Measurements from ENCODE around the gene ADRA1B.

The ADRA1B gene

DNA sequence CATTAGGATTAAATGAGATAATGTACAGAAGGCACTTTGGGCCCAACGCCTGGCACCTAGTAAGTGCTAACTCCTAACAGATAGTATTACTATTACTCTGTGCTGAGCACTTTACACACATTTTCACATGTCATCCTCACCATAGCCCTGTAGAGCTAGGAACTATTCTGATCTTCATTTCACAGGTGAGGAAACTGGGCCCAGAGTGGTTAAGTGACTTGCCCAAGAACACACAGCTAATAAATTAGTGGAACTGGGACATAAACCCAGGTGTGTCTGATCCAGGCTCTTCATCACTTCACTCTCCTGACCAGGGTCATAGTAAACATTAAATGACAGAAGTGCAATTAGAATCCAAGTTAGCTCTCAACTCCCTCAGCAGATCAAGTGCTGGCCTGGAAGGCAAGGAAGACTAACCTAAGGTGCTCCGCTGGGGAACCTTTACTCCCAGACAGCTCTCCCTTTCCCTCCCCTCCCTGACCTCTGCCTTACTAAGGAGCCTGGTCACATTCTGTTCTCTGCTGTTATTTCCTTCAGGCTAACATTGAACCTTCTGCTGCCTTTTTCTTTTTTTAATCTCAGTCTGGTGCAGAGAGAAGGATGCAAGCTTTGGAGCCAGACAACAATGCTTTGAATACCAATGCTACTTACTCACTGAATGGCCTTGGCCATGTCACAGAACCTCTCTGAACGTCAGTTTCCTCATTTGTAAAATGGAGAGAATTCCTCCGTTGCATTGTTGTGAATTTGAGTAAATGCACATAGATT lies 4.1 kb upstream of the ADRA1B start:
- Histone ChIP-seq H3K9ac (ENCODE audit: low read length) (no peak overlapping the region), H3K9me2 (replicated peaks; ENCODE audit: insufficient read depth, low read length) (no peaks in the 10 kb centered on the region), H3K79me2 (ENCODE audit: insufficient read depth, low read length) (no peaks in the 10 kb centered on the region), H3K9me3 (ENCODE audit: insufficient read depth, low read length) (no peaks in the 10 kb centered on the region), H3K4me2 (ENCODE audit: low read depth, low read length, poor library complexity, severe bottlenecking) (no peak overlapping the region), H3K36me3 (ENCODE audit: low read length) (no peaks in the 10 kb centered on the region), H3K27me3 (ENCODE audit: low read length) (no peaks in the 10 kb centered on the region), H2AFZ (ENCODE audit: low read depth, low read length, severe bottlenecking) (no peak overlapping the region), H3K27ac (ENCODE audit: low read depth, low read length) (no peak overlapping the region), H3F3A (ENCODE audit: insufficient read depth) (no peaks in the 10 kb centered on the region), H3K4me3 (ENCODE audit: insufficient read depth, low read length, poor library complexity, severe bottlenecking) (no peak overlapping the region), H4K20me1 (ENCODE audit: low read depth, low read length) (no peaks in the 10 kb centered on the region)
- TF ChIP-seq, protein P1, sequence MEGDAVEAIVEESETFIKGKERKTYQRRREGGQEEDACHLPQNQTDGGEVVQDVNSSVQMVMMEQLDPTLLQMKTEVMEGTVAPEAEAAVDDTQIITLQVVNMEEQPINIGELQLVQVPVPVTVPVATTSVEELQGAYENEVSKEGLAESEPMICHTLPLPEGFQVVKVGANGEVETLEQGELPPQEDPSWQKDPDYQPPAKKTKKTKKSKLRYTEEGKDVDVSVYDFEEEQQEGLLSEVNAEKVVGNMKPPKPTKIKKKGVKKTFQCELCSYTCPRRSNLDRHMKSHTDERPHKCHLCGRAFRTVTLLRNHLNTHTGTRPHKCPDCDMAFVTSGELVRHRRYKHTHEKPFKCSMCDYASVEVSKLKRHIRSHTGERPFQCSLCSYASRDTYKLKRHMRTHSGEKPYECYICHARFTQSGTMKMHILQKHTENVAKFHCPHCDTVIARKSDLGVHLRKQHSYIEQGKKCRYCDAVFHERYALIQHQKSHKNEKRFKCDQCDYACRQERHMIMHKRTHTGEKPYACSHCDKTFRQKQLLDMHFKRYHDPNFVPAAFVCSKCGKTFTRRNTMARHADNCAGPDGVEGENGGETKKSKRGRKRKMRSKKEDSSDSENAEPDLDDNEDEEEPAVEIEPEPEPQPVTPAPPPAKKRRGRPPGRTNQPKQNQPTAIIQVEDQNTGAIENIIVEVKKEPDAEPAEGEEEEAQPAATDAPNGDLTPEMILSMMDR (IDR thresholded peaks at IDR 0.05; ENCODE audit: insufficient read depth, low read length, poor library complexity, severe bottlenecking), result no peak
- no peak for TF ChIP-seq EZH2phosphoT487 (conservative IDR thresholded peaks at IDR 0.05; ENCODE audit: low read length)

DNA sequence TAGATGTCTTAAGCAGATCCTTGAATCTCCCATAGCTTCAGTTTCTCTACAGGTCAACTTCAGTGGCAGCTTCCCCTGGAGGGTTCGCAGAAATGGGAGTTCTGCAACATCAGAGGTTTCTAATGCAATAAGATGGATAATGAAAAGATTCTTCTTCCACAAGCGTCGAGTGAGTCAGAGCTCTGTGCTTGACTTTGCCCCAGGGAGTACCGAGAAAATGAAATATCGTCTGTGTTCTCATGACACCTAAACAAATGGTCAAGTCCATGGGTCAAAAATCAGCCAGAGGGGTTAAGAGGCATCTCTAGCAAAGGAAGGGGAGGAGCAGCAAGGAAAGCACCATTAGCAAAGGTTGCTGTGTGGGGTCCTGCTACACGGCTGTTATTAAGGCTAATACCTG lies 3.2 kb upstream of the ADRA1B start:
- Histone ChIP-seq H3K9ac (ENCODE audit: low read length) (no peak overlapping the region), H3F3A (ENCODE audit: insufficient read depth) (no peaks in the 10 kb centered on the region), H3K79me2 (ENCODE audit: insufficient read depth, low read length) (no peaks in the 10 kb centered on the region), H4K20me1 (ENCODE audit: low read depth, low read length) (no peaks in the 10 kb centered on the region), H2AFZ (ENCODE audit: low read depth, low read length, severe bottlenecking) (no peak overlapping the region), H3K27ac (ENCODE audit: low read depth, low read length) (no peak overlapping the region), H3K36me3 (ENCODE audit: low read length) (no peaks in the 10 kb centered on the region), H3K9me2 (replicated peaks; ENCODE audit: insufficient read depth, low read length) (no peaks in the 10 kb centered on the region), H3K27me3 (ENCODE audit: low read length) (no peaks in the 10 kb centered on the region), H3K4me2 (ENCODE audit: low read depth, low read length, poor library complexity, severe bottlenecking) (no peak overlapping the region), H3K4me3 (ENCODE audit: insufficient read depth, low read length, poor library complexity, severe bottlenecking) (no peak overlapping the region), H3K9me3 (ENCODE audit: insufficient read depth, low read length) (no peaks in the 10 kb centered on the region)
- TF ChIP-seq EZH2phosphoT487 (conservative IDR thresholded peaks at IDR 0.05; ENCODE audit: low read length), result no peak
- TF ChIP-seq, protein P1 (IDR thresholded peaks at IDR 0.05; ENCODE audit: insufficient read depth, low read length, poor library complexity, severe bottlenecking), result no peak

DNA sequence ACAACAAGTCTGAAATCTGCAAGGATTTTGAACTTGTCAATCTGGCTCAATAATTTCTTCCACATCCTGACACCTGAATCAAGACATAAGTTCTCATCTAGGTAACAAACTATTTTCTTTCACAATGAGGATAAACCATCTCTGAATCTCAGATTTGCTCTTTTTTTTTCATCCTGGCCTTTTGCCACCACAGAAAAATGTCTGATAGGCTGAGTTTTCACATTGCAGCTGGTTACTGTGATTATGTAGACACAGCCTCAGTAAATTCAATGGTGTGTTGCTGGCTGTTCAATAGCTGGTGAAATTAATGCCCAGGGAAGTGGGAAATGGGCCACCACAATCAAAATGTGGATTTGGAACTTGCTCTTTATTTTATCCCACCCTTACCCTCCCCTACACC lies 2.8 kb upstream of the ADRA1B start:
- Histone ChIP-seq H3K36me3 (ENCODE audit: low read length) (no peaks in the 10 kb centered on the region), H4K20me1 (ENCODE audit: low read depth, low read length) (no peaks in the 10 kb centered on the region), H3K9me2 (replicated peaks; ENCODE audit: insufficient read depth, low read length) (no peaks in the 10 kb centered on the region), H2AFZ (ENCODE audit: low read depth, low read length, severe bottlenecking) (no peak overlapping the region), H3K27ac (ENCODE audit: low read depth, low read length) (no peak overlapping the region), H3K4me2 (ENCODE audit: low read depth, low read length, poor library complexity, severe bottlenecking) (no peak overlapping the region), H3K79me2 (ENCODE audit: insufficient read depth, low read length) (no peaks in the 10 kb centered on the region), H3K9ac (ENCODE audit: low read length) (no peak overlapping the region), H3F3A (ENCODE audit: insufficient read depth) (no peaks in the 10 kb centered on the region), H3K4me3 (ENCODE audit: insufficient read depth, low read length, poor library complexity, severe bottlenecking) (no peak overlapping the region), H3K9me3 (ENCODE audit: insufficient read depth, low read length) (no peaks in the 10 kb centered on the region), H3K27me3 (ENCODE audit: low read length) (no peaks in the 10 kb centered on the region)
- TF ChIP-seq EZH2phosphoT487 (conservative IDR thresholded peaks at IDR 0.05; ENCODE audit: low read length), result no peak
- TF ChIP-seq, protein P1 (IDR thresholded peaks at IDR 0.05; ENCODE audit: insufficient read depth, low read length, poor library complexity, severe bottlenecking), result no peak

Data from SU-DHL-6 (cell line).